Activated naive CD8-positive, alpha-beta T cell treated with anti-CD3 and anti-CD28 coated beads, Interleukin-2, amount 10 ng/mL, durations not matched to agents 7 days and 5 days (primary cell): ENCODE measurements around the gene SURF2. TPM values are rescaled to one million over a fixed set of nuclear protein-coding genes. Genes with fewer than 3 reads are reported as not detected.

Source experiments
- ATAC-seq: fragments of 150-1000 bp; cut with Tn5 transposase; one replicate; pipeline ENCODE4 v1.10.0; 2021; ENCODE audit warnings: low read depth, moderate library complexity
- POLR2A ChIA-PET: fragments of 350-600 bp; sonication (Branson Sonifier 250); formaldehyde crosslinking; loops from one replicate; lab custom pipeline; 2021; ENCODE audit warnings: antibody characterized with exemption; lab: Charles Lee
- DNase-seq: peaks from one replicate; pipeline ENCODE4 v3.0.0; 2021
- H3K27ac Mint-ChIP-seq: one replicate; pipeline ENCODE4 v1.8.0; 2022; ENCODE audit warnings: mild to moderate bottlenecking, mixed read lengths
- H3K27me3 Mint-ChIP-seq: one replicate; pipeline ENCODE4 v1.8.0; 2022; ENCODE audit warnings: mild to moderate bottlenecking, moderate library complexity, mixed read lengths
- H3K36me3 Mint-ChIP-seq: one replicate; pipeline ENCODE4 v1.8.0; 2021; ENCODE audit warnings: mild to moderate bottlenecking, mixed read lengths
- H3K4me1 Mint-ChIP-seq: one replicate; pipeline ENCODE4 v1.8.0; 2021; ENCODE audit warnings: mixed read lengths
- H3K4me3 Mint-ChIP-seq: one replicate; pipeline ENCODE4 v1.8.0; 2022; ENCODE audit warnings: mild to moderate bottlenecking, moderate library complexity, mixed read lengths
- H3K9me3 Mint-ChIP-seq: one replicate; pipeline ENCODE4 v1.8.0; 2021; ENCODE audit warnings: mixed read lengths
- total RNA-seq, 2 experiments: library from RNA; stranded (reverse); gene quantifications; one replicate each; pipeline ENCODE4 v1.2.3, GENCODE V29; 2021

Gene SURF2
- total RNA-seq, 2 experiments from 2014 or later: 16.2 to 17.0 TPM

DNA sequence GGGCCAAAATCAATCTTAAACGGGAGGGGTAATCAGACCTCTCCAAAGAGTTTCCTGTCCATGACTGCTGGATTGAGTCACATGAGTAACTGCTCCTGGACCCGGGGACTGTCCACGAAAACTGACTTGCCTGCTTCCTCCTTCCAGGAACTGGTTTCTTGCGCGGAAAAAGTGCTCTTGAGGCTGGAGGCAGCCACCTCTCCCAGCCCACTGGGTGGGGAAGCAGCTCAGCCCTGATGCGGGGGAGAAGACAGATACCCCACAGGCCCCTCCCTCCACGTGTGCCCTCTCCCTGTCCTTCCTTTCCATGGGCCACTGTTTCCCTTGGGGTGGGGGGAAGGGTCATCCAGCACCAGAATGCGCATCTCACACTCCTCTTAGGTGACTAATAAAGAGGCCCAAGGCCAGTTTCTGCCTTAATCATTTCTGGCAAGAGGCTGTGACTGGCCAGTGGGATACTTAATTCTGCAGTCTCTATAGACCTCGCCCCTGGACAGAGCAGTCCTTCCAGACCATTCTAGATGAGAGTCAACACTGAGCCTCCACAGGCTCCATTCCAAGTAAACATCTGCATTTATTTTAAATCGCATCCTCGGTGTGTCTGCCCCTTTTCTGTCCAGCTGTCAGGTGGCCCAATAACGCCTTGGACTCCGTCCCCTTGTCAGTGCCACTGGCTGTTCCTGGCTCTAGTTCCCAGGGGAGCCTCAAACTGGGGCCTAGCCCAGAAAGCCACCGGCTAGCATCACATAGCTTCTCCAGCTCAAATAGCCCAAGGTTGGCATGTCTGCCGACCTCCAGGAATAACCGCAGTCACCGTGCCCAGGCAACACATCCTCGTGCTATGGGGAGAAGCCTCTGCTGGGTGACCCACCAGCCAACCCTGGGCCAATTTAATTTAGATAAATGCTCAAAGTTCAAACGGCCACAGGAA is 49.4 kb downstream of the SURF2 start:
- Mint-ChIP-seq H3K36me3 (peaks cover 13% of the 10 kb centered on the region), H3K27ac (no peak overlapping the region), H3K9me3 (no peaks in the 10 kb centered on the region), H3K27me3 (no peaks in the 10 kb centered on the region), H3K4me1 (peaks cover 10% of the 10 kb centered on the region), H3K4me3 (no peak overlapping the region)
- POLR2A ChIA-PET: no interaction called here
- ATAC-seq (no peak), DNase-seq (no peak)

DNA sequence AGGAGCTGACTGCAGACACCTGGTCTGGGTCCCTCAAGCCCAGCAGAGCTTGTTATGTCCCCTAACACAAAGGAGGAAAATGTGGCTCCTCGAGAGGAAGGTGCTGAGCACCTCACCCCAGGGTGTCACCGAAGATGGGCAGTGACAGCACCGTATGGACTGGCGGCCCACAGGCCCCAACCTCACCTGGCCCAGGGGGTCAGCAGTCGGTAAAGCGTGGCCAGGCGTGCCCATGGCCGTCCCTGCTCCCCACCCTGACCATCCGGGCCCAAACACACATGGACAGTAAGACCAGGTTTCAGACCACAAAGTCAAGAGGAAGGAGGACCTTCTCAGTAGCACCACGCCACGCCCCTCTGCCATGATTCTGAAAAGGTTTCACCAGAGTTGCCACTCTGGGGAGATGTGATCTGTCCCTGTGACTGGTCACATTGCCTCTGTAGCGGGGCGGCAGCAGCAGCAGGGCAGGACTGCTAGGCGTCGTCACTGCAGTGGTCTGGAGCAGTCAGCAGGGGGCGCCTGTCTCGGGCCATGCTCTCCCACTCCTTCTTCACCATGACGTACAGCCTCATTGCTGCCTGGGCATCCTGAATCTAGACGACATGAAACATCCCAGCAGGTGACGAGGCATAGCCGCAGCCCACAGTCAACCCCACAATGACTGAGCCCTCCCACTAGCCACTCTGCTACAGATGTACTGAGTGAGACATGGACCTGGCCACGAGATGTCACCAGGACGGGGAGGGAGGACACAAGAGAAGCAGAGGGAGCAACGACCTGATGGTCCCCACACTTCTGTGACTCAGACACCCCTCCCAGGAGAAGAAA is 50.3 kb downstream of the SURF2 start:
- Mint-ChIP-seq H3K36me3 (peaks cover 14% of the 10 kb centered on the region), H3K27ac (peak overlapping the region; percentile 70), H3K4me1 (peaks cover 10% of the 10 kb centered on the region), H3K4me3 (no peak overlapping the region), H3K27me3 (no peaks in the 10 kb centered on the region), H3K9me3 (no peaks in the 10 kb centered on the region)
- DNase-seq (peak; percentile 83), ATAC-seq (peak; percentile 80)
- POLR2A ChIA-PET: no interaction called here

DNA sequence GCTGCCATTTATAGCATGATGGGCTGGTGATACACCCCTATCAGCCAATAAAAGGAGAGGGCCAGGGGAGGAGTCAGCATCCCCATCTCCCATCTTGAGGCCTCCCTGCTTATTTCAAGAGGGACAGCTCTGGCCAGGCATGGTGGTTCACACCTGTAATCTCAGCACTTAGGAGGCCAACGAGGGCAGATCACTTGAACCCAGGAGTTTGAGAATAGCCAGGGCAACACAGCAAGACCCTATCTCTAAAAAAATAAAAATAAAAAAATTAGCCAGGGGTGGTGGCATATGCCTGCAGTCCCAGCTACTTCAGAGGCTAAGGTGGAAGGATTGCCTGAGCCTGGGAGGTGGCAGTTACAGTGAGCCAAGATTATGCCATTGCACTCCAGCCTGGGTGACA is 51.7 kb downstream of the SURF2 start:
- peaks cover 10% of the 10 kb centered on the region for H3K4me1 Mint-ChIP-seq
- H3K27ac Mint-ChIP-seq: no peak overlapping the region
- peaks cover 16% of the 10 kb centered on the region for H3K36me3 Mint-ChIP-seq
- POLR2A ChIA-PET: no interaction called here
- H3K4me3 Mint-ChIP-seq: no peak overlapping the region
- ATAC-seq: no peak
- H3K27me3 Mint-ChIP-seq: no peaks in the 10 kb centered on the region
- no peak for DNase-seq
- no peaks in the 10 kb centered on the region for H3K9me3 Mint-ChIP-seq

Other genes with a start within 250 kb of the SURF2 start
- gene RALGDS, start 235.3 kb upstream of the SURF2 start, total RNA-seq: 100 to 1,000 TPM; 130 to 134 TPM
- gene GBGT1, start 192.6 kb upstream of the SURF2 start, total RNA-seq: 1 to 10 TPM; 4.0 to 4.5 TPM
- gene OBP2B, start 147.3 kb upstream of the SURF2 start, total RNA-seq: not detected
- gene ABO, start 81.3 kb upstream of the SURF2 start, total RNA-seq: not detected
- 10 to 100 TPM; 20.5 to 21.0 TPM for gene SURF6, start 20.4 kb upstream of the SURF2 start, total RNA-seq
- 10 to 100 TPM; 27.8 to 35.5 TPM for gene MED22, start 8.4 kb upstream of the SURF2 start, total RNA-seq
- 1,000 to 10,000 TPM; 1,843 to 1,855 TPM for gene RPL7A, start 8.3 kb upstream of the SURF2 start, total RNA-seq
- gene SURF1, start 63 bp upstream of the SURF2 start, total RNA-seq: 10 to 100 TPM; 40.6 to 41.9 TPM
- 100 to 1,000 TPM; 160 to 161 TPM for gene SURF4, start 19.5 kb downstream of the SURF2 start, total RNA-seq
- under 1 TPM; 0.17 to 0.91 TPM for gene STKLD1, start 19.8 kb downstream of the SURF2 start, total RNA-seq
- gene REXO4, start 61.5 kb downstream of the SURF2 start, total RNA-seq: 10 to 100 TPM; 28.9 to 30.8 TPM
- gene ADAMTS13, start 65.8 kb downstream of the SURF2 start, total RNA-seq: 1 to 10 TPM; 3.2 to 3.5 TPM
- gene CACFD1, start 103.4 kb downstream of the SURF2 start, total RNA-seq: 1 to 10 TPM; 2.2 to 2.3 TPM
- 1 to 10 TPM; 6.3 to 7.1 TPM for gene SLC2A6, start 122.5 kb downstream of the SURF2 start, total RNA-seq
- not detected for gene MYMK, start 168.4 kb downstream of the SURF2 start, total RNA-seq
- gene ADAMTSL2, start 178.2 kb downstream of the SURF2 start, total RNA-seq: under 1 TPM; 0.17 to 0.20 TPM